Right cardiac atrium (tissue), 5 donors: ENCODE results near the gene CPD. TPM values are rescaled to one million over a fixed set of nuclear protein-coding genes. Genes with fewer than 3 reads are reported as not detected.
"Not testable (repeated sequence)": the region's sequence is repeated elsewhere in the genome, so short reads cannot be mapped to it uniquely, and the experiment has no call there.

Source experiments
- ATAC-seq, 2 donors: fragments of 200-7000 bp; cut with Tn5 transposase; one replicate each; pipeline versions ENCODE4 v1.8.0 to v1.9.1; 2020; ENCODE audit warnings: moderate library complexity in 2 of 2, mild to moderate bottlenecking in 1 of 2
- DNase-seq, 3 donors: peaks; one replicate each; pipeline ENCODE4 v3.0.0-alpha.2; 2020
- H3K27ac ChIP-seq: one replicate; pipeline ENCODE4 v1.5.1; 2013; ENCODE audit warnings: mild to moderate bottlenecking, low read length, control low read depth, moderate library complexity
- H3K27me3 ChIP-seq: one replicate; pipeline ENCODE4 v1.6.1; 2013; ENCODE audit not compliant: control insufficient read depth, insufficient read depth
- H3K4me1 ChIP-seq: one replicate; pipeline ENCODE4 v1.6.1; 2013; ENCODE audit warnings: low read length; ENCODE audit not compliant: control insufficient read depth, insufficient read depth
- H3K4me3 ChIP-seq: one replicate; pipeline ENCODE4 v1.5.1; 2013; ENCODE audit warnings: low read length, control low read depth
- H3K9me3 ChIP-seq: one replicate; pipeline ENCODE4 v1.6.1; 2013; ENCODE audit warnings: low read length; ENCODE audit not compliant: control insufficient read depth
- WGBS: extraction: QIAGEN DNeasy Blood & Tissue Kit; methylation state at CpG from one replicate; pipeline ENCODE4 v1.1.7; 2013; 5-methylcytosine and 5-hydroxymethylcytosine counted together
- intact Hi-C, 4 donors: fragments of 100-400 bp; cut with DNase I; formaldehyde crosslinking; loops; one replicate each; pipeline versions ENCODE4 v1.11.0 to v1.14.0; 2022 to 2023
- polyA plus RNA-seq: library from polyadenylated mRNA; stranded (reverse); fragments of 200-250 nt; gene quantifications from one replicate; pipeline ENCODE4 v1.2.3, GENCODE V29; 2013
- total RNA-seq, 4 donors: library from RNA; stranded (reverse); fragmentation: NEBNext Ultra II Directional; extraction: Animal tissue kit (Norgen Biotek cat#: 25700); gene quantifications; one replicate each; pipeline ENCODE4 v1.2.1, GENCODE V29; 2021
- donor health status: healthy with polysubstance abuse.
- donor health status: DM: no; HTN: yes; CAD: no.
- donor health status: DM: no; HTN: no; CAD: no.
- donor health status: DM: no; HTN: yes; CAD: no; lungs with severe emphysema.
- donor health status: DM: yes; HTN: yes; CAD: no.

Gene CPD
- total and polyA plus RNA-seq, 5 donors: 6.5 to 37.1 (median 32.2) TPM

GRCh38 chr17:30412008-30412496, 33.3 kb downstream of the CPD start:
- DNase-seq, H3K4me1 ChIP-seq, H3K9me3 ChIP-seq, H3K27me3 ChIP-seq, intact Hi-C loops, ATAC-seq, H3K27ac ChIP-seq, H3K4me3 ChIP-seq: not testable (repeated sequence)
- 76% methylated on average over 3 of the region's 3 CpGs for WGBS

- no peak for DNase-seq
- WGBS: 95% methylated on average over 4 of the region's 4 CpGs
- no peaks in the 10 kb centered on the region for H3K9me3 ChIP-seq
- no peak for ATAC-seq
- no peaks in the 10 kb centered on the region for H3K27me3 ChIP-seq
- intact Hi-C loops: no loop called here
- H3K4me3 ChIP-seq: no peak overlapping the region
- no peaks in the 10 kb centered on the region for H3K4me1 ChIP-seq
- H3K27ac ChIP-seq: no peak overlapping the region
Measured at GRCh38 chr17:30413109-30413508, 34.4 kb downstream of the CPD start.

GRCh38 chr17:30414486-30414885, 35.8 kb downstream of the CPD start:
- intact Hi-C loops: no loop called here
- DNase-seq (no peak), ATAC-seq (no peak)
- Histone ChIP-seq H3K27ac (no peak overlapping the region), H3K4me3 (no peak overlapping the region), H3K4me1 (no peaks in the 10 kb centered on the region), H3K9me3 (no peaks in the 10 kb centered on the region), H3K27me3 (no peaks in the 10 kb centered on the region)
- WGBS: 81% methylated on average over 4 of the region's 4 CpGs

- no peak for ATAC-seq
- H3K27ac ChIP-seq: no peak overlapping the region
- H3K4me1 ChIP-seq: no peaks in the 10 kb centered on the region
- intact Hi-C loops: no loop called here
- no peaks in the 10 kb centered on the region for H3K27me3 ChIP-seq
- H3K9me3 ChIP-seq: no peaks in the 10 kb centered on the region
- DNase-seq: no peak
- H3K4me3 ChIP-seq: no peak overlapping the region
Measured at GRCh38 chr17:30415491-30415890, 36.8 kb downstream of the CPD start.

DNA sequence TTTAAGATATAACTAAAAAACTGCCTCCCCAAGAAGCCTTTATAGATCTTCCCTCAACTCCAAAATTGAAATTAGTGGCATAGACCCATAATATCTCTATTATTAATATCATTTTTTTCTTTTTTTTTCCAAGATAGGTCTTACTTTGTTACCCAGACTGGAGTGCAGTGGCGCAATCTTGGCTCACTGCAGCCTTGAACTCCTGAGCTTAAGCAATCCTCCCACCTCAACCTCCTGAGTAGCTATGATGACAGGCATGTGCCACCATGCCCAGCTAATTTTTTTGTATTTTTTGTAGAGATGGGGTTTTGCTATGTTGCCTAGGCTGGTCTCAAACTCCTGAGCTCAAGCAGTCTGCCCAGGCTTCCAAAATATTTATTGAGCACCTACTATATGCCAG, 39.3 kb downstream of the CPD start:
- 92% methylated on average over 1 of the region's 1 CpG for WGBS
- H3K27me3 ChIP-seq, H3K4me1 ChIP-seq, H3K27ac ChIP-seq, DNase-seq, H3K9me3 ChIP-seq, intact Hi-C loops, ATAC-seq, H3K4me3 ChIP-seq: not testable (repeated sequence)

- ATAC-seq (no peak), DNase-seq (no peak)
- H3K9me3 ChIP-seq: no peaks in the 10 kb centered on the region
- no peaks in the 10 kb centered on the region for H3K4me1 ChIP-seq
- 85% methylated on average over 4 of the region's 4 CpGs for WGBS
- intact Hi-C loops: no loop called here
- no peak overlapping the region for H3K27ac ChIP-seq
- H3K4me3 ChIP-seq: no peak overlapping the region
- H3K27me3 ChIP-seq: no peaks in the 10 kb centered on the region
Measured at GRCh38 chr17:30421592-30421991, 42.9 kb downstream of the CPD start.

DNA sequence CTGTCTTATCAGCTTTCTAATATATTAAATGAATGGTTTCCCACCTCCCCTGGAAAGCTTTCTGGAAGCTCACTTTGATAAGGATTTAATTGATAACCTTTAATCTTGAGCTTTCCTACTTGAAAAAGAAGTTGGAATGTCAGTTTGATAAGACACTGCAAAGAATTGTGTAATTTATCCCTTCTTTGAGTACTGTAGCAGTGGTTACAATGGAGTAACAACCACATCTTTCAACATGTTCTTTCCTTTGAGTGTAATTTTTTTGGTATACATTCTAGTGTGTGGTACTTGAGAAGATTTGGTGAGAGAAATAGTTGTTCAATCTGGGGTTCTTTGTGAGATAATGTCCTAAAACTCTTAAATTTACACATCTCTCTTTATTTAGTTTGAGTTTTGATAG, 43.4 kb downstream of the CPD start:
- no peak for ATAC-seq
- no peak for DNase-seq
- Histone ChIP-seq H3K4me1 (no peaks in the 10 kb centered on the region), H3K4me3 (no peak overlapping the region), H3K9me3 (no peaks in the 10 kb centered on the region), H3K27me3 (no peaks in the 10 kb centered on the region), H3K27ac (no peak overlapping the region)
- intact Hi-C loops: no loop called here

DNA sequence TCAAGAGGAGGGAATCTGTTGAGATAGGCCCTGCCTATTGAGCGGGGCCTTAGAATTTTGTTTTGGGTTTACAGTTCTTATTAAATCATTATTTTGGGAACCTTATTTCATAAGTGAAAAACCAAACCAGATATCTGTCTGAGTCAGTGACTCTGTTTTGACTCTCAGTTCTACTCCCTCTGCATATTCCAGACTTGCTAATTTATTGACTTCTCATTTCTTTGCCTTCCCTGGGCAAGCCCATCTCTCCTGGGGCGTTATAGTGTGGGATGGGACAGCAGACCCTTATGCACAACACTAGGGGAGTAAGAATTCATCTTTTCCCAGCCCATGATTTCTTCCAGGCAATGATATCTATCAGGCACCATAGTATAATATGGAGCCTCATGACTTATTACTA, 45.7 kb downstream of the CPD start:
- Histone ChIP-seq H3K27me3 (no peaks in the 10 kb centered on the region), H3K4me3 (no peak overlapping the region), H3K9me3 (no peaks in the 10 kb centered on the region), H3K27ac (no peak overlapping the region), H3K4me1 (no peaks in the 10 kb centered on the region)
- no peak for DNase-seq
- intact Hi-C loops: no loop called here
- no peak for ATAC-seq
- 97% methylated on average over 2 of the region's 2 CpGs for WGBS

- no peak for ATAC-seq
- no peaks in the 10 kb centered on the region for H3K9me3 ChIP-seq
- DNase-seq: no peak
- 95% methylated on average over 2 of the region's 2 CpGs for WGBS
- no peaks in the 10 kb centered on the region for H3K27me3 ChIP-seq
- H3K4me3 ChIP-seq: no peak overlapping the region
- H3K4me1 ChIP-seq: no peaks in the 10 kb centered on the region
- intact Hi-C loops: no loop called here
- H3K27ac ChIP-seq: no peak overlapping the region
Measured at GRCh38 chr17:30426292-30426691, 47.6 kb downstream of the CPD start.

GRCh38 chr17:30427611-30428010, 48.9 kb downstream of the CPD start:
- H3K27me3 ChIP-seq: no peaks in the 10 kb centered on the region
- DNase-seq: no peak
- 100% methylated on average over 1 of the region's 1 CpG for WGBS
- no peak for ATAC-seq
- H3K4me1 ChIP-seq: no peaks in the 10 kb centered on the region
- H3K27ac ChIP-seq: no peak overlapping the region
- H3K4me3 ChIP-seq: no peak overlapping the region
- intact Hi-C loops: no loop called here
- H3K9me3 ChIP-seq: no peaks in the 10 kb centered on the region

GRCh38 chr17:30429155-30429554, 50.4 kb downstream of the CPD start:
- no peak overlapping the region for H3K27ac ChIP-seq
- H3K4me1 ChIP-seq: no peaks in the 10 kb centered on the region
- no peak overlapping the region for H3K4me3 ChIP-seq
- WGBS: 82% methylated on average over 1 of the region's 1 CpG
- ATAC-seq (no peak), DNase-seq (no peak)
- intact Hi-C loops: no loop called here
- no peaks in the 10 kb centered on the region for H3K27me3 ChIP-seq
- H3K9me3 ChIP-seq: no peaks in the 10 kb centered on the region

DNA sequence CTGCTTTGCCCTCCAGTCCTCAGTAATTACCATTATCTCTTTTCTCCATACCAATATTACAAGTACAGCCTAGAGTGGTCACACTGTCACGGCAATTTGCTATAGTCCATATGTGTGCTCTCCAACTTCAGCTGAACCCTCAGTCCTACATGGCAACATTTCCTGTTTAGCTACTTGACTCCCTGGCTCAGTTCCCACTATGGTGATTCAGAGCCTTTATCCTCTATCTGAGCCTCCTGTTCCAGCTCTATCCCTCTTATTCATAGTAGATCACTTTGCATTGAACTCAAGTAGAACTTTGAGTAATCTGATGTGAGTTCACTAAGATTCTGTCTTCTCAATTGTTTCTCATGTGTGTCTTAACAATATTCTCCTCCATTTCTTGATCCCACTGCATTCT, 54.8 kb downstream of the CPD start:
- WGBS: 63% methylated on average over 1 of the region's 1 CpG
- Histone ChIP-seq H3K27ac (no peak overlapping the region), H3K4me3 (no peak overlapping the region), H3K9me3 (no peaks in the 10 kb centered on the region), H3K4me1 (no peaks in the 10 kb centered on the region), H3K27me3 (no peaks in the 10 kb centered on the region)
- intact Hi-C loops: no loop called here
- DNase-seq (no peak), ATAC-seq (peak in 1 of 2 donors; percentile 77)
